ENCODE data around the gene LZTS3.
"Not testable (repeated sequence)": the region's sequence is repeated elsewhere in the genome, so short reads cannot be mapped to it uniquely, and the experiment has no call there.

Gene LZTS3

DNA sequence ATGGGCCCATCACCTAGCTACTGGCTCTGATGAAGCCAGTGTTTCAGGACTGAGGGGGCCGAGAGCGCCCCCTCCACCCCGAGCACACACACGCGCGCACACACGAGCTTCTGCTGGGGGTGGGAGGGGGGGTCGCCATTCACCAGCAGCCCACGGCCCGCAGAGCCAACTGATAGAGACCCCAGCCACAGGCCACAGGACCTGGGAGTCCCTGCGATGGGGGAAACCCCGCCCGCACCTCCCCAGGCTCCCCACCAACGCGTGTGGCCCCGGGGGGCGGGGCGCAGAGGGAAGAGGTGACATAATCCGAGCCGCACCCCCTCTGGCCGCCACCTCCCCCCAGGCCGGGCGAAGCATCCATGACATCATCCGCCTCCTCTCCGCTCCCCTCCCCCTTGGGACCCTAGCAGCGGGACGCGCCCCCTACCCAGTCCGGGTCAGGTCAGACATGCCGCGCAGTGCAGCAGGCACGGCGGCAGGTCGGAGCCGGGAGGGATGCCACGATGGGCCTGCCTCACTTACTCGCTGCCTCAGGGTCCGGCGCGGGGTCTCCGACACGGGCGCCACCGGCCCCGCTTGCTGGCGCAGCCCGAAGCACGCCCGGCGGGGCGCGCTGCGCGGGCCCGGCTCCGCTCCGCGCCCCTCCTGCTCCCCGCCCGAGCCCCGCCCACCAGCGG lies at the start of gene LZTS3:
Gene LZTS3, minus strand, starts transcription at position 617 of the 677 bp plus-strand sequence. CDS start 6,386 bp downstream, outside the sequence.
- TF ChIP-seq GATA1 (IDR thresholded peaks at IDR 0.05; ENCODE audit: low read depth, low read length) (no peak), POLR2A (IDR thresholded peaks at IDR 0.05; ENCODE audit: low read length) (no peak)
- DNase-seq: peak; percentile 81 to 91

DNA sequence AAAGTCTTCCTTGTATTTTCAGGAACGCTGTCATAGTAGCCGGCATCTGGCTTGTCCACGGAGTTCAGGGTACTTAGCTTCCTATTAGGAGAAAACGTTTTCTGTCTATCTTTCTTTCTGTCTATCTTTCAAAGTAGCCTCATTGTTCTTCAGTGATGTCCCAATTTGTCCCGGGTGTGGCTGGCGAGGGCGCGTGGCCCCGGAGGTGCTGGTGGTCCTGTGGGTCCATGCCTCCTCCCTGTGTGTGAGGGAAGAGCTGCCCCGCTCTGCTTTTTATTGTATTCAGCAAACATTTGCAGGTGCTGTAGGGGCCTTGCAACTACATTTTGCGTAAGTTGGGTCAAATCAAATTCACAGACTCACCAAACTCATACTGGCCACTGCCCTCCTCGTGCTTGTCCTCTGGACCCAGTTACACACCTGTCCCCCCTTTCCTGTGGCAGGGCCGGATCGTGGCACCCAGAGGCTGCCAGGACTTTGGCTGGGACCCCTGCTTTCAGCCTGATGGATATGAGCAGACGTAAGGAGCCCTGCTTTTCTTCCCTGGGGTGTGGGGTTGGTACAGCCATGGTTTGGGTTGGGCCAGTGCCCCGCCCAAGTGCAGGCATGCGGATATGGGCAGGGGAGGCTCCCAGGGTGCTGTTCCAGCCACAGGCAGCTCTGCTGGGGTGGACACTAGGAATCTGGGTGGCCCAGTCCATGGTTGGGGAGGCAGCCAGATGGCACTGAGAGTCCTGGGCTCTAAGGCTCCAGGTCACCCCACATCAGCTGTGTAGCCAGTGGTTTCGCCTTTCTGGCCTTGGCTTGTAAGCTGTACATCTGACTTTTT lies 48.3 kb upstream of the LZTS3 start:
- TF ChIP-seq POLR2A (IDR thresholded peaks at IDR 0.05; ENCODE audit: low read length) (no peak), GATA1 (IDR thresholded peaks at IDR 0.05; ENCODE audit: low read depth, low read length) (no peak)
- no peak for DNase-seq

DNA sequence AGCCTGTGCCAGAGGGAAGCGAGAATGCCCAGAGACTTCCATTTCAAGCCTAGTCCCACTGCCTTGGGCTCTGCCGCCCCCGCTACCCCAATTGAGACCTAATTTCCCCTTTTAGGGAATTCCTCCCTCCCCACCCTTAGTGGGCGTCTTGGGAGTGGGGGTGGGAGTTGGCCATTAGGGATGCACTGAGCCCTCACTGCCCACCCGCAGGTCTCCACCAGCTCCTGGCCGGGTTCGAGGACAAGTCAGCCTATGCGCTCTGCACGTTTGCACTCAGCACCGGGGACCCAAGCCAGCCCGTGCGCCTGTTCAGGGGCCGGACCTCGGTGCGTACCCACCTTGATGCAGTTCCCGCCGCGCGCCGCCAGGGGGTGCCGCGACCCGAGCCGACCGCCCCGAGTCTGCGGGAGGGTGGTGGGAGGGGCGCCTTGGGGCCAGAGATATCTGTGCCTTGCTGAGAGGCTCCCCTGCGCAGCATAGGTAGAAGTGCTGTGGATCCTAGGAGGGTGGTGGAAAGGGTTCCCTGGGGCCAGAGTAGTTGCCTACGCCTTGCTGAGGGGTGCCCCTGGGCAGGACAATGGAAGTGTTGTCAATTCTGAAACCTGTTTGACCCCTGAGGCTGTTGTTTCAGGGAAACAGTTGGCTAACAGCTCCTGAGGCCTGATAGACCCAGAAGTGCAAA lies 45.1 kb upstream of the LZTS3 start:
- peak; percentile 72 to 82 for DNase-seq
- TF ChIP-seq GATA1 (IDR thresholded peaks at IDR 0.05; ENCODE audit: low read depth, low read length) (no peak), POLR2A (IDR thresholded peaks at IDR 0.05; ENCODE audit: low read length) (no peak)

DNA sequence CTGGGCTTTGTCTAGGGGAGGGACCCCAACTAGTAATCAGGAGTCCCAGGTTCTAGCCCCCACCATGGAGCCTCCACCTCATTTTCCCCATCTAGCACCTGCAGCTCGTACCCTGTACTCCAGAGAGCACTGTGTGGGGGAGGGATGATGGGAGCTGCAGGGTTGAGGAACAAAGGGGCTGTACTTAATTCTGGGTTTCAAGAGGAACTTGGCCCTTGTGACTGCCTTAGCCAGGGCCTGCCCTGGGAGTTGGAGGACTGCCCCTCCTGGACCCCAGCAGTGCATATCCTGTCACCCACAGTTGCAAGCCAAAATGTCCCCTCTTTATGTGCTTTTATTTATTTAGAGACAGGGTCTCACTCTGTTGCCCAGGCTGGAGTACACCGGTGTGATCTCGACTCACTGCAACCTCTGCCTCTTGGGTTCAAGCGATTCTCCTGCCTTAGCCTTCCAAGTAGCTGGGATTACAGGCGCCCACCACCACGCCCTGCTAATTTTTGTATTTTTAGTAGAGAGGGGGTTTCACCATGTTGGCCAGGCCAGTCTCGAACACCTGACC lies 42.1 kb upstream of the LZTS3 start:
- not testable (repeated sequence) for DNase-seq

DNA sequence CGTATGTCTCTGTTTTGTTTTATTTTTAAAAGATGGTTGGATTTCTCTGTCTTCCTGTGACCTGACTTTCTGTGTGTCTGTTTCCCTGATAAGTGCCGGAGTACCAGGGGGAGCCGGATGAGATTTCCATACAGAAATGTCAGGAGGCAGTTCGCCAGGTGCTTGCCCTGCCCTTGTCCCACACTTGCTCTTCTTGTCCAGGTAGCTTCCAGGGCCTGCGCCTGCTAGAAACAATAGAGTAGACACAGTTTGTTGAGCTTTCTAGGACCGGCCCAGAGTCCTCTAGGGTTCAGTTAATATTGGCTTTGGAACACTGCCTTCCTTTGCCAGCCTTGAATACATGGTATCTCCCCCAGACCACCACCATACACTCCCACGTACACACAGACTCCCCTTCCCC lies 39.9 kb upstream of the LZTS3 start:
- no peak for DNase-seq
- no peak for TF ChIP-seq POLR2A (IDR thresholded peaks at IDR 0.05; ENCODE audit: low read length)
- TF ChIP-seq GATA1 (IDR thresholded peaks at IDR 0.05; ENCODE audit: low read depth, low read length): no peak

DNA sequence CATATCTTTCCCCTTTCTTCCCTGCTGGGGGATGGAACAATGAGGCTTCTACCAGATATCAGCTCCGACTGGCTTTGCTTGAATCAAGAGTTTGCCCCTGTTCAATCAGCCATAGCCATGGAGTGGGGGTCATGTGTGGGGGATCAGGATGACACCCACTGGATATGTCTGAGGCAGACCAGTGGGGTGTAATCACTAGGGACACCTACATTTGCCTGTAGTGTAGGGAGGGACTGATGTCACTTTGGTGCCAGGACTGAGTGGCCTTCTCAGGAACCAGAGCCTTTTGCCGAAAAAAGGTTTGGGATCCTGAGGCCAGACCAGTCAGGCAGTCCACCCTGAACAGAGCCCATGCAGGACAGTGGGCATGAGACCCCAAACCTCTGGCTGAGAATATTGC lies 37.0 kb upstream of the LZTS3 start:
- TF ChIP-seq POLR2A (IDR thresholded peaks at IDR 0.05; ENCODE audit: low read length) (no peak), GATA1 (IDR thresholded peaks at IDR 0.05; ENCODE audit: low read depth, low read length) (no peak)
- no peak for DNase-seq

DNA sequence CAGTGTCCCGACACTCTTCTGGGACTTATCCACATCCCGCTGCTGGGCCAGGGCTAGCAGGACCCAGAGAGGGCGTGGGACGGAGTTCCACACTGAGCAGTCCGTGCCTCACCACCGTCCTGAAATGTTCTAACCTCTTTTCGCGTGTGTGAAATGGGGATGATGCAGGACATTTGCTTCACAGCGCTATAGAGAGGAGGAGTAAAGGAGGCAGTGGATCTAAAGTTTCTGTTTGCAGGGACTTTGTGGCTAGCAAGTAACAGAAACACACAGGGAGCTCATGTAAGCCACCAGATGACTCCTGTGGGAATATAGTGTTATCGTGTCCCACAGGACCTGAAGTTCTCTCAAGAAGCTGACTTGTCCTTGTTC lies 36.6 kb upstream of the LZTS3 start:
- TF ChIP-seq GATA1 (IDR thresholded peaks at IDR 0.05; ENCODE audit: low read depth, low read length) (no peak), POLR2A (IDR thresholded peaks at IDR 0.05; ENCODE audit: low read length) (no peak)
- DNase-seq: peak; percentile 36 to 56

DNA sequence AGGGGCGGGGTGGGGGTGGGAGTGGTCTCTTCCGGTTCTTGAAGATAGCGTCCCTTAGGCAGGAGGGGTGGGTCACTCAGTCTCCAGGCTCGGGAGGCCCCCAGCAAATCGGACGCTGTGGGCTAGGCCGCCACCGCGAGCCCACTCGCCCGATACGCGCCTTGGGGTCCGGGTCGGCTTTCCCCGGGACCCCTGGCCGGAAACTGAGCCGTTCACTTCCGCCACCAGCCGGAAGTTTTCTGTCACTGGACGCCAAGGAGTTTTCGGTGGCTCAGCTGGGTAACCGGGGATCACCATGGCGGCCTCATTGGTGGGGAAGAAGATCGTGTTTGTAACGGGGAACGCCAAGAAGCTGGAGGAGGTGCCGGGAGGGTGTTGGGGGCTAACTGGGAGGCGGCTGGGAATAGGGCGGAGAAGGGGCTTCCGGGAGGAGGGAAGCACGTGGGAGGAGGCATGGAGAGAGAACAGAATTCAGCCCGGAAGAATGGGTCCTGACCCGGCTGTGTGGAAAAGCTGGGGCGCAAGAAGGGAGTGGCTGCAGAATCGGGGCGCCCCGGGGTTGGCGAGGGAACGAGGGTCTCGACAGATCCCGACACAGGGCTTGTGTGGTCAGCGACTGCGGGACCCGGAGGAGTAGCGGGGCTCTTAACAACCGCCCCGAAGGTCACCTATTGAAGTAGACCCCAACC lies 36.1 kb upstream of the LZTS3 start, which contains the start of gene ITPA:
Gene ITPA, plus strand, starts transcription at position 242 of the 689 bp plus-strand sequence. Its CDS starts 54 bp downstream, at position 296.
- TF ChIP-seq GATA1 (IDR thresholded peaks at IDR 0.05; ENCODE audit: low read depth, low read length) (no peak), POLR2A (IDR thresholded peaks at IDR 0.05; ENCODE audit: low read length) (peak; percentile 57)
- DNase-seq: peak; percentile 77 to 78

DNA sequence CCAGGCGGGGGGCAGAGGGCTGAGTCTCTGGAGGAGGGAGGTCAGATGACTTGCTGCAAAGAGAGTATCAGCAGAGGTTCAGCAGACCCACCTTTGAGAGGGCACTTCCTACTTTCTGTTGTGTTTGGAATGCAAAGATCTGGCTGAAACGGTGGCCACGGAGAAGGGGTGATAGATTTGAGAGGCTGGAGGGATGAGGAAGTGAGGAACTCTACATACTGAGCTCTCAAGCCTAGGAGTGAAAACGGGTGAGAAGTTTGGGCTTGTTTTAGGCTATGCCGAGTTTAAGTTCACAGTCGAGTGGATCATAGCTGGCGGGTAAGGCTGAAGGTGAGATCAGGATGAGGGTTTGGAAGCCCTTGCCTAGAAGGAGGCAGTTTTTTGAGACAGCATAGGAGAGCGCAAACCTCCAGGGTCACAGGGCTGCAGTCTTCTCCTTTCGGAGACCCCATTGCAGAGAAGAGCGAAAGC lies 35.5 kb upstream of the LZTS3 start:
- TF ChIP-seq POLR2A (IDR thresholded peaks at IDR 0.05; ENCODE audit: low read length) (no peak), GATA1 (IDR thresholded peaks at IDR 0.05; ENCODE audit: low read depth, low read length) (no peak)
- no peak for DNase-seq

DNA sequence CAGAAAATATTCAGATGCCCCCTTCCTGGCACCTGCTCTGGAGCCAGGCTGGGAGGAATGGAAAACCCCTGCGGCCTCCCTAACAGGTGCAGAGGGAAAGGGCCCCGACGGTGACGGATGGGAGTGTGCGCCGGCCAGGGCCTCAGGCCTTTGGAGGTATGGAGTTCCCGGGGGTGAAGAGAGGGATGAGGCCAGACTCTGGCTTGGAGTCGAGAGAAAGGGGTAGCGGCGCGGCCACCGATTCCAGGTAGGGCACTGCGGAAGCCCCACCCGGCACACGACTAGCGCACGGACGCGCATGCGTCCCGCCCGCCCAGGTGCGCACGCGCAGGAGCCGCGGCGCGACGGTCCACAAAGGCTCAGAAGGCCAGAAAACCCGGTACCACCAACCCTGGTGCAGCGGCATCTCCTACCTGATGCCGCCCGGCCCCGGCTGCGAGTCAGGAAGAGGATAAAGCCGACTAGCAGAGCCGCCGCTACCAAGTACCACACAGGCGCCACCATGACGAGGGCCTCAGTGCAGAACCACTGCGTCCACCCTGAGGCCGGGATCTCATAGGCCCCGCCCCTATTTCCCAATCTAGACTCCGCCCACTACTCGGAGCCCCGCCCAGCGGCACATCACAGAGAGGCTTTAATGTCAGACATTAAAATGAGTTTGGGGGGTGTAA lies 30.9 kb upstream of the LZTS3 start, which contains the start of gene DDRGK1:
Gene DDRGK1, minus strand, starts transcription at position 559 of the 671 bp plus-strand sequence. Its CDS starts 55 bp downstream, at position 504.
- TF ChIP-seq GATA1 (IDR thresholded peaks at IDR 0.05; ENCODE audit: low read depth, low read length): no peak
- peak; percentile 79 for TF ChIP-seq POLR2A (IDR thresholded peaks at IDR 0.05; ENCODE audit: low read length)
- peak; percentile 90 to 95 for DNase-seq

DNA sequence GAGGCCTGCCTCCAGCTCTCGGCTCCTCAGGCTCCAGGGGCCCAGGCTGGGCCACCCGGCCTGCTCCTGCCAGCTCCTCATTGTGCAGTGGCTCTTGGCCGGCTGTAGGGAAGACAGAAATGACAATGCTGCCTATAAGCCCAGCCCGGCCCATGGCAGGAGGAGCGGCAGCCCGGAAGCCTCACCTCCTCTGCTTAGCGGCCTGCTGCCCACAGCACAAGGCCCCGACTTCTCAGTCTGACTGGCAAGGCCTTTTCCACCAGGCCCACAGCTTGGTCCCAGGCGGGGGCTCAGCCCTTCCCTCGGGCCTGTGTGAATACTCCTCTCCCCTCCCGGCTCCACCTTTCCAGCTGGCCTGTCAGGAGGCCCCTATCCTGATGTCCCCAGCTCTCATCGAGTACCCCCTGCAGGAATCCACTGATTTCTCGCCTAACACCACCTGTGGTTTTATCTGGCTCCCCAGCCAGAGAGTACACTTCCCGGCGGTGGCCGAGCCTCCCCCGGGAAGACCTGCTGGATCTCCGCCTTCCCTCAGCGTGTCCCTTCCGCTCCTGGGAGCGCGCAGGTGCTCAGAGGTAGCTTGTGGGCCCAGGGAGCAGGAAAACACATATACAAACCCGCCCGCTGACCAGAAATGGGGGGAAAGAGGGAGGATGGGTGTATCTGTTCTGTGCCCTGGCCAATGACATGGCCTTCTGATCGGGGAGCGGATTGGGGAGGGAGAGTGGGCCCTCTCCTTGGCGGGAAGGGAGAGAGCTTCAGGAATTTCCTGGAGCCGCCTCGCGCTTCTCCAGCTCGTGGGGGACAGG lies 30.2 kb upstream of the LZTS3 start:
- peak; percentile 79 to 82 for DNase-seq
- TF ChIP-seq POLR2A (IDR thresholded peaks at IDR 0.05; ENCODE audit: low read length) (no peak), GATA1 (IDR thresholded peaks at IDR 0.05; ENCODE audit: low read depth, low read length) (no peak)

DNA sequence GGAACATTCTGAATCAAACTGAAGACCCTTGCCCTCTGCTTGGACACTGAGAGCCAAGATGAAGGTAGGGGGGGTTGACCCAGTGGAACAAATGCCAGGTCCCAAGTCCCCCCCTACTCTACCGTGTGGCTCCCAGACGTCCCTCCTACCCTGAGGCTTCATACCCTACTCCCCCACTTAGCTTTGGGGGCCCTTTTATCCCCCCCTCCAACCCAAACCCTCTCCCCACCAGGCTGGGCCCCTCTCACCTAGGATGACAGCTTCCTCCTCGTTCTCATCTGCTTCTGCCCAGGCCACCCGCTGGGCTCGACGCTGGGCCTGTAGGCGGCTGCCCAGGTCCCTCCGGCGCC lies 29.6 kb upstream of the LZTS3 start:
- no peak for DNase-seq
- TF ChIP-seq GATA1 (IDR thresholded peaks at IDR 0.05; ENCODE audit: low read depth, low read length) (no peak), POLR2A (IDR thresholded peaks at IDR 0.05; ENCODE audit: low read length) (no peak)

Data from erythroblast (primary cell).